ENCODE data around the gene ANO1.

Gene ANO1

DNA sequence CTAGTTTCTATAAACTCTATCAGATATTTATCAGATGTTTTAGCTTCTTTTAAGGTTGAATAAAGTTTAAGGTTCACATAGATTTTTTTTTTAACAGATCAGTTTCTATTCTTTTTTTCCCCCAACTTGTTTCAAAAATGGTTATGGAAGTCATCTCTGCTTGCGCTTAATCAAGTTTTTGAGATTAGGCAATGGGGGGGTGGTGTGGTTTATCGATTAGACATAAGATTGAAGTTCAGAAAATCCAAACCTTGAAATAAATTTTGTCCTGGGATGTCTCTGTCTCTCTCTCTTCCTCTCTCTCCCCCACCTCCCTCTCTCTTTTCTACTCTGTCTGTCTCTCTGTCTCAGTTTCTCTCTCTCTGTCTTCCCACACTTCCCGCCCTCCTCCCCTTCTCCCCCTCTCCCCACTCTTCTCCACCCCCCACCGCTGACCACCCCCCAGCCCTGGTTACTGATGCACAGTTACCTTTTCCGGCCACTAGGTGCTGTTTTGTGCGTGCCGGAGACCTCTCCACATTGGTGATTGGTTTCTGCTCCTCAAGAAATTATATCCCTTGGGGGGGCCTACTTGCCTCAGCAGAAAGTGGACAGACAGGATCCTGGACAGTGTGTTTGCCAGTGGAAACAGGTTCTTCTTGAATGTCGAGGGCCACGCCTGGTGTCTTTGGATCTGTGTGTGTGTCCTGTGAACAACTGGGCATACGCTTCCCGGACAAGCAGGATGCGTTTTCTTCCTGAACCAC lies 29.7 kb upstream of the ANO1 start:
- DNase-seq (ENCODE audit: low read depth), result no peak
- no peak overlapping the region for H3K4me3 ChIP-seq (ENCODE audit: low read depth, low read length)

- no peak overlapping the region for H3K4me3 ChIP-seq (ENCODE audit: low read depth, low read length)
- no peak for DNase-seq (ENCODE audit: low read depth)
Measured at GRCh38 chr11:70049045-70049444, 29.1 kb upstream of the ANO1 start.

GRCh38 chr11:70050243-70050642 lies 27.9 kb upstream of the ANO1 start:
- H3K4me3 ChIP-seq (ENCODE audit: low read depth, low read length), result no peak overlapping the region
- DNase-seq (ENCODE audit: low read depth), result no peak

GRCh38 chr11:70054004-70054403 lies 24.1 kb upstream of the ANO1 start:
- DNase-seq (ENCODE audit: low read depth), result no peak
- H3K4me3 ChIP-seq (ENCODE audit: low read depth, low read length), result no peak overlapping the region

- no peak for DNase-seq (ENCODE audit: low read depth)
Measured at GRCh38 chr11:70055444-70055843, 22.7 kb upstream of the ANO1 start.

DNA sequence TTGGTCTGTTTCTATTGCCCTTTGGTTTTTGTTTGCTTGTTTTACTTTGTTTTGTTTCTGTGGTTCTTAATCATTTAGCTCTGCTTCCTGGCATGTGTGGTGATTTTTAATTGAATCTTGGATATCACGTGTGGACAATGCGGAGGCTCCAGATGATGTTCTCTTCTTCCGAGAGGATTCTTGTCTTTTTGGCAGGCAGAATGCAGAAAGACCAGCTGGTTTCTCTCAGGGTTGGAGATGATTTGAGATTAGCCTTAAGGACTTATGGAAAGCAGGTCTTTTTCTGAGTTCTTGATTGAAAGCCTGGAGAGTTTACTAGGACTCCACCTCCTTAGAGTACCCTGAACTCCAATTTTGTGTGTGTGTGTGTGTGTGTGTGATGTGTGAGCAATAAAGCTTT lies 21.0 kb upstream of the ANO1 start:
- no peak for DNase-seq (ENCODE audit: low read depth)
- no peak overlapping the region for H3K4me3 ChIP-seq (ENCODE audit: low read depth, low read length)

More at GRCh38 chr11:70055444-70055843, 22.7 kb upstream of the ANO1 start:
- H3K4me3 ChIP-seq (ENCODE audit: low read depth, low read length), result no peak overlapping the region

DNA sequence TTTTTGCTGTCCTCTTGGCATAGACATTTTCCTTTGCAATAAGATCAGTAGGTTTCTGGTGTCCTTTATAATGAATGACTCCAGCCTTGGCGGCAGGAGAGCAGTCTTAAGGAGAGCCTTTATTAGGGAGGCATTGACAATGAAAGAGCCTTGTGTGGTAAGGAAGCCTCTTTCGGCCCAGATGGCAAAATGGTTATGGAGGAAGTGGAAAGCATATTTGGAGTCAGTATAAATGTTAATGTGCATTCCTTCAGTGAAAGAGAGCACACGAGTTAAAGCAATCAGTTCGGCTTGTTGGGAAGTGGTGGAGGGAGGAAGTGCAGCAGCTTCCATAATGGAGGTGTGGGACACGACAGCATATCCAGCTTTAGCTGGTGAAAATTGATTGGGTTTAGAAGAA lies 18.1 kb upstream of the ANO1 start:
- no peak overlapping the region for H3K4me3 ChIP-seq (ENCODE audit: low read depth, low read length)
- DNase-seq (ENCODE audit: low read depth), result no peak

GRCh38 chr11:70060611-70061293 lies 17.4 kb upstream of the ANO1 start:
- no peak for DNase-seq (ENCODE audit: low read depth)
- H3K4me3 ChIP-seq (ENCODE audit: low read depth, low read length), result no peak overlapping the region

GRCh38 chr11:70061734-70062133 lies 16.4 kb upstream of the ANO1 start:
- no peak for DNase-seq (ENCODE audit: low read depth)

GRCh38 chr11:70063121-70063520 lies 15.0 kb upstream of the ANO1 start:
- H3K4me3 ChIP-seq (ENCODE audit: low read depth, low read length), result no peak overlapping the region
- no peak for DNase-seq (ENCODE audit: low read depth)

More at GRCh38 chr11:70061734-70062133, 16.4 kb upstream of the ANO1 start:
- H3K4me3 ChIP-seq (ENCODE audit: low read depth, low read length), result no peak overlapping the region

DNA sequence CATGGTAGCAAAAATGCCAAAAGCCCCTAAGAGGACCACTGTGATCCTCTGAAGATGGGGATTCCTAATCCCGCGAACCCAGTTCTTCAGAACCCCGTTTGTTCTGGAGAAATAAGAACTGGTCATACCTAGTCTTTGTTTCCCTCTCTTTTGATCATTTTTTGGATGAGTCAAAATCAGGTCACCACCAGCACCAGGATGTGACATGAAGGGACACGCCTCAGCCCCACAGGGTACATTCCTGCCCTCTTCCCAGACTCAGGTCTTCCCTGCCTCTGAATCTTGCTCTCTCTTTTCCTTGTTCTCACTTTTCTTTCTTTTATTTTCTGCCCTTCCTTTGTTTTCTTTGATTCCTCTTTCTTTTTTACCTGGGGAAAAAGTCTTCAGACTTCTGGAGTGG lies 14.6 kb upstream of the ANO1 start:
- no peak overlapping the region for H3K4me3 ChIP-seq (ENCODE audit: low read depth, low read length)
- DNase-seq (ENCODE audit: low read depth), result no peak

GRCh38 chr11:70064008-70064725 lies 13.9 kb upstream of the ANO1 start:
- H3K4me3 ChIP-seq (ENCODE audit: low read depth, low read length), result no peak overlapping the region
- no peak for DNase-seq (ENCODE audit: low read depth)

- no peak overlapping the region for H3K4me3 ChIP-seq (ENCODE audit: low read depth, low read length)
- no peak for DNase-seq (ENCODE audit: low read depth)
Measured at GRCh38 chr11:70064726-70065317, 13.3 kb upstream of the ANO1 start.

DNA sequence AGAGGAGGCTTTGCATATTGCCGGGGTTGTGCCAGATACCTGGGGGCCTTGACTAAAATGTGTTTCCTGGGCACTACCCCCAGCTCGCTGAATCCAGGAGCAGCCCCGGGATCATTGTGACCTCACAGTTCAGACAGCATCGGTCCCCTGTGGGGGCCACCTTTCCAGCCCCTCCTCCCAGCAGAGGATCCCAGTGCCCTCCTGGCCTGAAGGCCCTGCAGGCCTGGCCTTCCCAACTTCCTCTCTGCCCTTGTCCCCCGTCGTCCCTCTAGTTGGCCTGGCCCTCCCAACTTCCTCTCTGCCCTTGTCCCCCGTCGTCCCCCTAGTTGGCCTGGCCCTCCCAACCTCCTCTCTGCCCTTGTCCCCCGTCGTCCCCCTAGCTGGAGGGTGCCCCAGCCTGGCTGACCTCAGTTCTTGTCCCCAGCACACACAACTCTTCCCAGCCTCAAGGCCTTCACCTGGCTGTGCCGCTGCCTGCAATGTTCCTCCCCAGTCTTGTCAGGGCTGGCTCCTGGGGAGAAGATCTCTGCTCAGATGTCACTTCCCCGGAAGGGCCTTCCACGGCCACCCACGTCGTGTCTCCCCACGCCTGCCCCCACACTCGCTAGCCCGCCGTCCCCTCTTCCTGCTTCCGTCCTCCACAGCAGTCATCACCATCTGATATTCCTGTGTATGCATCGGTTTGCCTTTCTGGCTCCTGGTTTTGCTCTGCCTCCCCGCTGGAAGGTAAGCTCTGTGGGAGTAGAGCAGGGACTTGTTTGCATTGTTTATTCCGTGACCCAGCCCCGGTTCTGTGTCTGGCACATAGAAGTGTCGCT lies 12.6 kb upstream of the ANO1 start:
- no peak for DNase-seq (ENCODE audit: low read depth)
- H3K4me3 ChIP-seq (ENCODE audit: low read depth, low read length), result no peak overlapping the region

DNA sequence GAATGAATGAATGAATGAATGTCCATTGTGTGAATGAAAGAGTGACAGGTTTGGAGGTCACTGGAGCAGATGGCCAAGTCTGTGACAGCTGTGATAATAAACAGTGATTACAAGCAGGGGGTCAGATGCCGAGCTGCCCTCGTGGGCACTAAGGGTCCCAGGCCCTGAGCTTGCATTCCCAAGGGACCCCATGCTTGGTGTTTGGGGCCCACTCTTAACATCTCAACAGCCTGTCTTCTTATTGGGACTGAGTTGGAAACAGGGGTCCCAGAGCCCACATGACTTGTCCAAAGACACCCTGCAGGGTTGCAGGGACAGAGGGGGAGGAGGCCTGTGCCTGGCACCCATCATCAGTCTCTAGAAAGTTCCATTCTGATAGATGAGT lies 12.0 kb upstream of the ANO1 start:
- H3K4me3 ChIP-seq (ENCODE audit: low read depth, low read length), result no peak overlapping the region
- DNase-seq (ENCODE audit: low read depth), result no peak

DNA sequence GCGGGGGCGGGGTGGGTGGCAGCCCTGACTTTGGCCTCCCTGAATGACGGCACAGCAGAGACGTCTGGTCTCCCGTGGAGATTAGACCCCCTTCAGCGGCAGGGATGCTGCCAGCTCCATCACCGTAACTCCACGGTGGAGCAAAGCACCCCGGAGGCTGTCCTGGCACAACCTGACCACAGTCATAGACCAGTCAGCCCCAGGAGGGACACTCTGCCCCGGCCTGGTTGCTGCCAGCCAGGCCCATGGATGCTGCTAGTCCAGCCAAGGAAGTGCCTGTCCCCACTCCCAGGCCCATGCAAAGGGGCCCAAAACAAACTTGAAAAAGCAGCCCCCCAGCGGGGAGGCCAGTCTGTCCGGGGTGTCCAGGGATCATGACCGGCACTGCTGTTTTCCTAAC lies 11.5 kb upstream of the ANO1 start:
- no peak for DNase-seq (ENCODE audit: low read depth)
- no peak overlapping the region for H3K4me3 ChIP-seq (ENCODE audit: low read depth, low read length)

GRCh38 chr11:70067036-70067435 lies 11.1 kb upstream of the ANO1 start:
- no peak overlapping the region for H3K4me3 ChIP-seq (ENCODE audit: low read depth, low read length)
- DNase-seq (ENCODE audit: low read depth), result no peak

DNA sequence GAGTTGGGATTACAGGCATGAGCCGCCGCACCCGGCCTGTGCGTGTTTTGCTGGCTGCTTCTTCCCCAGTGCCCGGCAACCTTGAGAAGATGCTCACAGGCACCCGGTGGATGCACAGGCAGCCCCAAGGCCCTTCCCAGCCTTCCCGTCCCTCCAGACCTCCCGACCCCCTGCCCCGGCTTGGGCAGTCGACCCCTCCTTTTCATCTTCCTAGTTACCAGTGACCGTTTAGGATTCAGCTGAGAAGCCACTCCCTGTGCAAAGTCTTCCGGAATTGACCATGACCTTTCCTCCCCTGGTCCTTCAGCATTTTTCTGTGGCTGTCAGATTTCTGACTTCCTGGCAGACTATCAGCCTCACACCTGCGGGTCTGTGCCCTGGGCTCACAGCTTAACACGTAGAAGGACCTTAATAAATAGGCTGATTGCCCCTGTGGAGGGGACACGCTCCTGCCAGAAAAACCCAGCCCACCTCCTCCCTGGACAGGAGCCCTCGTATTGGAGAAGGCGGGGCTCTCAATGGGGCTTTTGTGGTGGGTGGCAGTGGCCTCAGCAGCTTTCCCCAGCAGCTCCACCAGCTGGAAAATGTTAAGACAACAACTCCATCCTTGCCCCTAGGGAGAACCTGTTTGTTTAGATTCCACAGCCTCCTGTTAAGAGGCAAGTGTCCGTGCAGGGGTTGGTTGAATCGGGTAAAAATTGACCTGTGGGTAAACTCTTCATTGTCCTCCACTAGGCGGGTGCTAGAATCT lies 10.4 kb upstream of the ANO1 start:
- DNase-seq (ENCODE audit: low read depth), result no peak
- H3K4me3 ChIP-seq (ENCODE audit: low read depth, low read length), result no peak overlapping the region

DNA sequence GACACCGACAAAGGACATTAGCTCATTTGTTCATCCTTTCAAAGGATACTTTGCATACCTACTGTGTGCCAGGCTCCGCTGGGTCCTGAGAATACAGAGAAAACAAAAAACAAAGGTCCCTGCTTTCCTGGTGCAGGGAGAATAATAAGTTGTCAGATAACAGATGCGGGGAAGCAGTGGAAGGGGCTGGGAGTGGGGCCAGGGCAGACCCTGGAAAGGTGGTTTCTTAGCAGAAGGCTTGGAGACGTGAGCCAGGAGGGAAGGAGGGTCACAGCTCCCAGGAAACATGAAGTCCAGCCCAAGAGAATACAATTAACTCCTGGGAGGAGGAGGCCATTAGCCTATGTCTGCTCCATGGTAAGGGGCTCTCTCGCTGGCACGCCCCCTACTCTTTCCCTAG lies 9.8 kb upstream of the ANO1 start:
- no peak for DNase-seq (ENCODE audit: low read depth)
- no peak overlapping the region for H3K4me3 ChIP-seq (ENCODE audit: low read depth, low read length)
